Measurements from ENCODE around the gene USO1.
"Not testable (repeated sequence)": the region's sequence is repeated elsewhere in the genome, so short reads cannot be mapped to it uniquely, and the experiment has no call there.

DNA sequence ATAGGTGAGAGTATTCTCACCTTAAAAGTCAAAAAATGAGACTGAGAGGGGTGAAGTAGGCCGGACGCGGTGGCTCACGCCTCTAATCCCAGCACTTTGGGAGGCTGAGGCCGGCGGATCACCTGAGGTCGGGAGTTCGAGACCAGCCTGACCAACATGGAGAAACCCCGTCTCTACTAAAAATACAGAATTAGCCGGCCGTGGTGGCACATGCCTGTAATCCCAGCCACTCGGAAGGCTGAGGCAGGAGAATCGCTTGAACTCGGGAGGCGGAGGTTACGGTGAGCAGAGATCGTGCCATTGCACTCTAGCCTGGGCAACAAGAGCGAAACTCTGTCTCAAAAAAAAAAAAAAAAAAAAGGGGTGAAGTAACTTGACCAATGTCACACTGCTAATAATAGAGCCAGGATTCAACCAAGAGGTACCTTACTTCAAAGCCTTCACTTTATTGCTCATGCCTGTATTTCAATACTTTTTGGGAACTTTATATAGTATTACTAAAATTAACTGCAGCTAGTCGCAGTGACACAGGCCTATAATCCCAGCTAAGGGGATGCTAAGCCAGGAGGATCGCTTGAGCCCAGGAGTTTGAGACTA lies 1.7 kb downstream of the USO1 start:
- TF ChIP-seq, protein P1, sequence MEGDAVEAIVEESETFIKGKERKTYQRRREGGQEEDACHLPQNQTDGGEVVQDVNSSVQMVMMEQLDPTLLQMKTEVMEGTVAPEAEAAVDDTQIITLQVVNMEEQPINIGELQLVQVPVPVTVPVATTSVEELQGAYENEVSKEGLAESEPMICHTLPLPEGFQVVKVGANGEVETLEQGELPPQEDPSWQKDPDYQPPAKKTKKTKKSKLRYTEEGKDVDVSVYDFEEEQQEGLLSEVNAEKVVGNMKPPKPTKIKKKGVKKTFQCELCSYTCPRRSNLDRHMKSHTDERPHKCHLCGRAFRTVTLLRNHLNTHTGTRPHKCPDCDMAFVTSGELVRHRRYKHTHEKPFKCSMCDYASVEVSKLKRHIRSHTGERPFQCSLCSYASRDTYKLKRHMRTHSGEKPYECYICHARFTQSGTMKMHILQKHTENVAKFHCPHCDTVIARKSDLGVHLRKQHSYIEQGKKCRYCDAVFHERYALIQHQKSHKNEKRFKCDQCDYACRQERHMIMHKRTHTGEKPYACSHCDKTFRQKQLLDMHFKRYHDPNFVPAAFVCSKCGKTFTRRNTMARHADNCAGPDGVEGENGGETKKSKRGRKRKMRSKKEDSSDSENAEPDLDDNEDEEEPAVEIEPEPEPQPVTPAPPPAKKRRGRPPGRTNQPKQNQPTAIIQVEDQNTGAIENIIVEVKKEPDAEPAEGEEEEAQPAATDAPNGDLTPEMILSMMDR (IDR thresholded peaks at IDR 0.05), result not testable (repeated sequence)
- not testable (repeated sequence) for TF ChIP-seq EP300, POLR2A (IDR thresholded peaks at IDR 0.05)
